GM12878 (cell line): ENCODE measurements around the gene HOMER2. TPM values are rescaled to one million over a fixed set of nuclear protein-coding genes. Genes with fewer than 3 reads are reported as not detected.

Experiments used
- ATAC-seq: fragments of 200-7000 bp; cut with Tn5 transposase; 3 replicates; pipeline ENCODE4 v1.9.1; 2020; ENCODE audit warnings: mild to moderate bottlenecking, moderate library complexity
- BruUV-seq: library from RNA; stranded (reverse); fragments of 400-500 nt; replicated peaks from 2 replicates; lab custom pipeline; 2021; lab: Mats Ljungman, UMichigan
- CTCF ChIA-PET: fragments of 300-600 bp; sonication (Branson Sonifier 250); formaldehyde crosslinking; extraction: SDS; loops from one replicate; lab custom pipeline; 2021; ENCODE audit warnings: inconsistent platforms; lab: Yijun Ruan, JAX
- POLR2A ChIA-PET: fragments of 350-600 bp; formaldehyde crosslinking; extraction: SDS; loops from one replicate; lab custom pipeline; 2021; ENCODE audit warnings: inconsistent platforms; lab: Charles Lee
- RAD21 ChIA-PET: fragments of 300-600 bp; sonication (Branson Sonifier 250); formaldehyde crosslinking; loops from one replicate; lab custom pipeline; 2023; ENCODE audit warnings: antibody characterized with exemption; ENCODE audit not compliant: unreplicated experiment; lab: Charles Lee
- SMC1A ChIA-PET: fragments of 300-600 bp; sonication (Branson Sonifier 250); formaldehyde crosslinking; loops from one replicate; lab custom pipeline; 2023; ENCODE audit not compliant: unreplicated experiment, uncharacterized antibody; lab: Charles Lee
- DNase-seq: peaks from one replicate; pipeline ENCODE4 v3.0.0-alpha.2; 2011; ENCODE audit warnings: low read depth, low spot score
- FAIRE-seq: peaks from 3 replicates; lab custom pipeline; 2011; peaks lifted over from hg19 to GRCh38; lab: Jason Lieb, UNC
- H2AFZ ChIP-seq: 2 replicates; pipeline ENCODE4 v1.6.0; 2011; ENCODE audit warnings: low read depth, low read length, control low read depth; ENCODE audit not compliant: control insufficient read depth
- H3K27ac ChIP-seq: 2 replicates; pipeline ENCODE4 v1.5.1; 2011; ENCODE audit warnings: control low read depth; ENCODE audit not compliant: control insufficient read depth, insufficient read depth
- H3K27me3 ChIP-seq, 2 experiments: replicated peaks in 1 of 2; 2 replicates each; pipeline versions ENCODE4 v1.6.0 to v1.6.1; 2011; ENCODE audit warnings: low read length in 1 of 2; ENCODE audit not compliant: control insufficient read depth in 2 of 2, insufficient read depth in 2 of 2
- H3K36me3 ChIP-seq, 2 experiments: 2 replicates each; pipeline ENCODE4 v1.5.1; 2011; ENCODE audit warnings: low read length in 1 of 2; ENCODE audit not compliant: control insufficient read depth in 2 of 2, insufficient read depth in 2 of 2
- H3K4me1 ChIP-seq: 2 replicates; pipeline ENCODE4 v1.6.1; 2011; ENCODE audit warnings: mild to moderate bottlenecking, low read length, moderate library complexity, mixed read lengths; ENCODE audit not compliant: control insufficient read depth, insufficient read depth
- H3K4me2 ChIP-seq: 2 replicates; pipeline ENCODE4 v1.6.0; 2011; ENCODE audit warnings: control low read depth; ENCODE audit not compliant: control insufficient read depth, insufficient read depth
- H3K4me3 ChIP-seq: fragments of 200-600 bp; sonication (generic); 2 replicates; pipeline ENCODE4 v1.5.1; 2016
- H3K79me2 ChIP-seq: 2 replicates; pipeline ENCODE4 v1.6.0; 2011; ENCODE audit warnings: low read length; ENCODE audit not compliant: control insufficient read depth, insufficient read depth
- H3K9ac ChIP-seq: 2 replicates; pipeline ENCODE4 v1.8.0; 2011; ENCODE audit warnings: low read length, control low read depth, mixed read lengths; ENCODE audit not compliant: control insufficient read depth, insufficient read depth
- H3K9me3 ChIP-seq: replicated peaks from 3 replicates; pipeline ENCODE4 v1.5.1; 2011; ENCODE audit warnings: mild to moderate bottlenecking, low read length; ENCODE audit not compliant: control insufficient read depth, insufficient read depth
- H4K20me1 ChIP-seq: 2 replicates; pipeline ENCODE4 v1.6.0; 2011; ENCODE audit not compliant: control insufficient read depth, insufficient read depth
- E2F4 ChIP-seq: IDR thresholded peaks from 2 replicates; pipeline ENCODE4 v1.6.1; 2012; ENCODE audit warnings: low read depth, low read length, improper control_type of control experiment
- NFYA ChIP-seq: IDR thresholded peaks from 2 replicates; pipeline ENCODE4 v1.6.1; 2011; ENCODE audit warnings: low read depth, mild to moderate bottlenecking, low read length, improper control_type of control experiment, borderline replicate concordance
- PRDM15 ChIP-seq: fragments of 450-650 bp; formaldehyde crosslinking; IDR thresholded peaks from 2 replicates; pipeline ENCODE4 v1.4.0; 2020; ENCODE audit warnings: mild to moderate bottlenecking, moderate library complexity
- RELA ChIP-seq: fragments of 450-650 bp; IDR thresholded peaks from 2 replicates; pipeline ENCODE4 v1.8.0; 2014; ENCODE audit warnings: borderline replicate concordance; ENCODE audit not compliant: partially characterized antibody
- SMARCA5 ChIP-seq: fragments of 450-650 bp; IDR thresholded peaks from 2 replicates; pipeline ENCODE4 v1.6.1; 2017; ENCODE audit warnings: mild to moderate bottlenecking
- STAT3 ChIP-seq: IDR thresholded peaks from 2 replicates; pipeline ENCODE4 v1.6.1; 2011; ENCODE audit warnings: low read depth, low read length, improper control_type of control experiment
- WRNIP1 ChIP-seq: IDR thresholded peaks from 2 replicates; pipeline ENCODE4 v1.6.1; 2011; ENCODE audit warnings: low read depth, low read length, improper control_type of control experiment, borderline replicate concordance
- ZBTB40 ChIP-seq: fragments of 450-650 bp; IDR thresholded peaks from 2 replicates; pipeline ENCODE4 v1.6.1; 2016; ENCODE audit warnings: mild to moderate bottlenecking, moderate library complexity, borderline replicate concordance
- WGBS: methylation state at CpG from one replicate; pipeline ENCODE4 v1.1.6; 2016; ENCODE audit warnings: low lambda C conversion rate; ENCODE audit not compliant: insufficient replicate concordance, insufficient coverage; ENCODE audit errors: missing lambda C conversion rate; 5-methylcytosine and 5-hydroxymethylcytosine counted together
- in situ Hi-C: fragments of 300-500 bp; cut with MboI; formaldehyde crosslinking; loops from 9 replicates; pipeline ENCODE4 v1.14.3; 2018; ENCODE audit warnings: mixed read lengths
- intact Hi-C: fragments of 100-400 bp; cut with micrococcal nuclease; formaldehyde crosslinking; loops from one replicate; pipeline ENCODE4 v1.14.2; 2022; ENCODE audit not compliant: unreplicated experiment
- polyA plus RNA-seq, 11 experiments: library from polyadenylated mRNA; depleted of rRNA in 4 of 11; unstranded in 6 of 11; stranded (reverse) in 5 of 11; fragments of >200 nt; fragmentation: Nextera tagmentation in 4 of 11; fragmentation: Illumina TruSeq in 1 of 11; extraction: Ambion mirVana in 4 of 11; extraction: Trizol in 1 of 11; gene quantifications; 1 replicate in 1 of 11; 2 replicates in 10 of 11; pipeline versions ENCODE4 v1.2.1 to v1.2.3, GENCODE V29; 2011 to 2016; ENCODE audit warnings: inconsistent platforms in 2 of 11, missing spikeins in 2 of 11, low read depth in 1 of 11
- total RNA-seq, 4 experiments: library from RNA; depleted of rRNA in 3 of 4; stranded (reverse); fragments of >200 nt in 3 of 4; fragmentation: Illumina TruSeq in 1 of 4; extraction: Trizol in 1 of 4; gene quantifications; 2 replicates each; pipeline versions ENCODE4 v1.2.1 to v1.2.3, GENCODE V29; 2013 to 2021

HOMER2 gene
- total and polyA plus RNA-seq, 10 of the 15 experiments (the other 5 are each of a cell fraction or from before 2014, with no cell fraction given): 0.60 to 5.0 (median 1.8) TPM

- TF ChIP-seq ZBTB40 (no peak), WRNIP1 (no peak)
These were observed 80.6 kb downstream of the HOMER2 start (continued) for GRCh38 chr15:82871832-82872484.

- Histone ChIP-seq H3K36me3 (no peaks in the 10 kb centered on the region), H3K27me3 (peaks cover 0 to 3% of the 10 kb centered on the region in 2 experiments; a peak in 1 of 4 replicates), H3K9me3 (no peaks in the 10 kb centered on the region), H3K4me2 (no peak overlapping the region), H3K4me3 (no peak overlapping the region), H2AFZ (no peak overlapping the region), H3K9ac (no peak overlapping the region), H3K4me1 (no peaks in the 10 kb centered on the region), H3K27ac (no peak overlapping the region), H4K20me1 (no peaks in the 10 kb centered on the region), H3K79me2 (no peaks in the 10 kb centered on the region)
- ChIA-PET POLR2A (no interaction called here), SMC1A (no interaction called here), RAD21 (no interaction called here), CTCF (no interaction called here)
- WGBS: 28% methylated on average over 5 of the region's 5 CpGs
- BruUV-seq: no TSS peak
- intact Hi-C loops: no loop called here
- DNase-seq (no peak), FAIRE-seq (no peak), ATAC-seq (no peak)
- no peak for TF ChIP-seq RELA
- no peak for TF ChIP-seq E2F4
- no peak for TF ChIP-seq NFYA
- no peak for TF ChIP-seq PRDM15 (CRISPR knock-in tag)
- no peak for TF ChIP-seq SMARCA5
- TF ChIP-seq STAT3: no peak
- in situ Hi-C loops: no loop called here
These were observed 81.2 kb downstream of the HOMER2 start for GRCh38 chr15:82871358-82871757.
